Hepatocyte (in vitro differentiated cells): ENCODE results near the gene KIFC3. TPM values are rescaled to one million over a fixed set of nuclear protein-coding genes. Genes with fewer than 3 reads are reported as not detected.

Source experiments
- DNase-seq: peaks from one replicate; pipeline ENCODE4 v3.0.0-alpha.2; 2016; ENCODE audit warnings: low spot score
- H2AFZ ChIP-seq: fragments of 200-600 bp; sonication (generic); 2 replicates; pipeline ENCODE4 v1.6.0; 2016; ENCODE audit warnings: antibody characterized with exemption, mild to moderate bottlenecking
- H3K27ac ChIP-seq: fragments of 200-600 bp; sonication (generic); 2 replicates; pipeline ENCODE4 v1.5.1; 2016; ENCODE audit warnings: mild to moderate bottlenecking
- H3K27me3 ChIP-seq: fragments of 200-600 bp; sonication (generic); 2 replicates; pipeline ENCODE4 v1.6.1; 2016
- H3K36me3 ChIP-seq: fragments of 200-600 bp; sonication (generic); replicated peaks from 2 replicates; pipeline ENCODE4 v1.5.1; 2016; ENCODE audit warnings: low read depth; ENCODE audit not compliant: insufficient read depth
- H3K4me1 ChIP-seq: fragments of 200-600 bp; sonication (generic); 2 replicates; pipeline ENCODE4 v1.5.1; 2016; ENCODE audit warnings: mild to moderate bottlenecking, moderate library complexity; ENCODE audit not compliant: insufficient read depth
- H3K4me2 ChIP-seq: fragments of 200-600 bp; sonication (generic); 2 replicates; pipeline ENCODE4 v1.6.0; 2016
- H3K4me3 ChIP-seq: fragments of 200-600 bp; sonication (generic); 2 replicates; pipeline ENCODE4 v1.5.1; 2016; ENCODE audit warnings: mild to moderate bottlenecking
- H3K79me2 ChIP-seq: fragments of 200-600 bp; sonication (generic); 2 replicates; pipeline ENCODE4 v1.6.0; 2017; ENCODE audit warnings: mild to moderate bottlenecking
- H3K9me2 ChIP-seq: fragments of 200-600 bp; sonication (generic); replicated peaks from 2 replicates; pipeline ENCODE4 v1.6.0; 2017; ENCODE audit warnings: mild to moderate bottlenecking; ENCODE audit not compliant: insufficient read depth
- H3K9me3 ChIP-seq: fragments of 200-600 bp; sonication (generic); 2 replicates; pipeline ENCODE4 v1.5.1; 2016; ENCODE audit warnings: low read depth, mild to moderate bottlenecking
- H4K20me1 ChIP-seq: fragments of 200-600 bp; sonication (generic); 2 replicates; pipeline ENCODE4 v1.6.0; 2016; ENCODE audit warnings: mild to moderate bottlenecking; ENCODE audit not compliant: insufficient read depth, poor library complexity, severe bottlenecking
- CTCF ChIP-seq: fragments of 200-600 bp; sonication (generic); IDR thresholded peaks from 2 replicates; pipeline ENCODE4 v1.5.1; 2016; ENCODE audit warnings: antibody characterized with exemption, mild to moderate bottlenecking; ENCODE audit not compliant: poor library complexity
- EZH2 ChIP-seq: fragments of 200-600 bp; sonication (generic); IDR thresholded peaks from 2 replicates; pipeline ENCODE4 v1.6.1; 2016; ENCODE audit warnings: antibody characterized with exemption, mild to moderate bottlenecking, borderline replicate concordance
- EZH2phosphoT487 ChIP-seq: fragments of 200-600 bp; sonication (generic); IDR thresholded peaks from one replicate; pipeline ENCODE4 v1.6.1; 2018; ENCODE audit warnings: antibody characterized with exemption, mild to moderate bottlenecking, low read depth, moderate library complexity; ENCODE audit not compliant: unreplicated experiment, severe bottlenecking
- WGBS: methylation state at CpG from one replicate; pipeline ENCODE4 v1.1.6; 2016; ENCODE audit warnings: low lambda C conversion rate; ENCODE audit errors: missing lambda C conversion rate; 5-methylcytosine and 5-hydroxymethylcytosine counted together
- polyA plus RNA-seq: library from polyadenylated mRNA; unstranded; fragments of >200 nt; fragmentation: Nextera tagmentation; extraction: Ambion mirVana; gene quantifications from 2 replicates; pipeline ENCODE4 v1.2.1, GENCODE V29; 2016
- total RNA-seq: library from RNA; depleted of rRNA; stranded (reverse); fragments of >200 nt; gene quantifications from 2 replicates; pipeline ENCODE4 v1.2.3, GENCODE V29; 2014

KIFC3 gene
- total and polyA plus RNA-seq, 2 experiments from 2014 or later: 49.7 to 55.3 TPM

GRCh38 chr16:57774705-57775285 lies 27.5 kb downstream of the KIFC3 start:
- Histone ChIP-seq H3K4me3 (no peak overlapping the region), H3K9me2 (no peaks in the 10 kb centered on the region), H3K27ac (no peak overlapping the region), H3K9me3 (no peaks in the 10 kb centered on the region), H3K79me2 (no peaks in the 10 kb centered on the region), H3K4me1 (no peaks in the 10 kb centered on the region), H3K36me3 (no peaks in the 10 kb centered on the region), H3K4me2 (no peak overlapping the region), H3K27me3 (no peaks in the 10 kb centered on the region), H2AFZ (no peak overlapping the region), H4K20me1 (no peaks in the 10 kb centered on the region)
- no peak for DNase-seq
- 94% methylated on average over 12 of the region's 12 CpGs for WGBS
- no peak for TF ChIP-seq CTCF
- no peak for TF ChIP-seq EZH2
- TF ChIP-seq EZH2phosphoT487: no peak

- Histone ChIP-seq H4K20me1 (no peaks in the 10 kb centered on the region), H3K79me2 (no peaks in the 10 kb centered on the region), H3K4me1 (no peaks in the 10 kb centered on the region), H3K9me3 (no peaks in the 10 kb centered on the region), H2AFZ (no peak overlapping the region), H3K27me3 (no peaks in the 10 kb centered on the region), H3K27ac (no peak overlapping the region), H3K9me2 (no peaks in the 10 kb centered on the region), H3K4me3 (no peak overlapping the region), H3K4me2 (no peak overlapping the region), H3K36me3 (no peaks in the 10 kb centered on the region)
- TF ChIP-seq EZH2 (no peak), CTCF (no peak), EZH2phosphoT487 (no peak)
- WGBS: 92% methylated on average over 11 of the region's 11 CpGs
- no peak for DNase-seq
Observed at GRCh38 chr16:57773655-57774295, 28.5 kb downstream of the KIFC3 start.

GRCh38 chr16:57773019-57773418 lies 29.3 kb downstream of the KIFC3 start:
- Histone ChIP-seq H3K27me3 (no peaks in the 10 kb centered on the region), H3K36me3 (no peaks in the 10 kb centered on the region), H4K20me1 (no peaks in the 10 kb centered on the region), H3K4me3 (no peak overlapping the region), H3K9me3 (no peaks in the 10 kb centered on the region), H2AFZ (no peak overlapping the region), H3K9me2 (no peaks in the 10 kb centered on the region), H3K4me2 (no peak overlapping the region), H3K4me1 (no peaks in the 10 kb centered on the region), H3K79me2 (no peaks in the 10 kb centered on the region), H3K27ac (no peak overlapping the region)
- no peak for DNase-seq
- TF ChIP-seq EZH2: no peak
- TF ChIP-seq EZH2phosphoT487: no peak
- no peak for TF ChIP-seq CTCF
- 83% methylated on average over 11 of the region's 11 CpGs for WGBS
